Bronchial epithelial cell (primary cell): Measurements from ENCODE around the gene DAAM1. TPM values are rescaled to one million over a fixed set of nuclear protein-coding genes. Genes with fewer than 3 reads are reported as not detected.

ENCODE experiments used
- DNase-seq: peaks from one replicate; pipeline ENCODE4 v3.0.0-alpha.2; 2010; ENCODE audit warnings: low read depth
- FAIRE-seq: peaks from 2 replicates; lab custom pipeline; 2011; peaks lifted over from hg19 to GRCh38; lab: Jason Lieb, UNC
- H3K27me3 ChIP-seq: 2 replicates; pipeline ENCODE4 v1.5.1; 2011; ENCODE audit warnings: low read length; ENCODE audit not compliant: control insufficient read depth, insufficient read depth
- H3K36me3 ChIP-seq: 2 replicates; pipeline ENCODE4 v1.5.1; 2011; ENCODE audit warnings: low read length; ENCODE audit not compliant: control insufficient read depth, insufficient read depth
- H3K4me3 ChIP-seq: 2 replicates; pipeline ENCODE4 v1.5.1; 2011; ENCODE audit warnings: mild to moderate bottlenecking, low read depth, low read length, control low read depth
- CTCF ChIP-seq: IDR thresholded peaks from 2 replicates; pipeline ENCODE4 v1.5.1; 2011; ENCODE audit warnings: mild to moderate bottlenecking, moderate library complexity, low read length, control low read depth, inconsistent platforms; ENCODE audit not compliant: insufficient read depth, severe bottlenecking
- total RNA-seq: library from RNA; depleted of rRNA; stranded (reverse); fragments of >200 nt; gene quantifications from 2 replicates; pipeline ENCODE4 v1.2.1, GENCODE V29; 2014

The DAAM1 gene
- total RNA-seq, 1 donor from 2014 or later = 16.6 TPM

- H3K36me3 ChIP-seq = no peaks in the 10 kb centered on the region
- peak overlapping the region; percentile 80 for H3K4me3 ChIP-seq
- H3K27me3 ChIP-seq = no peaks in the 10 kb centered on the region
- no peak for TF ChIP-seq CTCF
- DNase-seq = no peak
- no peak for FAIRE-seq
Measured at GRCh38 chr14:59187802-59188460, 536 bp upstream of the DAAM1 start.

GRCh38 chr14:59189091-59189785 lies 771 bp downstream of the DAAM1 start:
- no peaks in the 10 kb centered on the region for H3K36me3 ChIP-seq
- no peak for FAIRE-seq
- H3K27me3 ChIP-seq = no peaks in the 10 kb centered on the region
- peak; percentile 17 for DNase-seq
- peak; percentile 3 for TF ChIP-seq CTCF
- peak overlapping the region; percentile 80 for H3K4me3 ChIP-seq

- FAIRE-seq (no peak), DNase-seq (peak; percentile 77)
- Histone ChIP-seq H3K4me3 (peak overlapping the region; percentile 80), H3K36me3 (no peaks in the 10 kb centered on the region), H3K27me3 (no peaks in the 10 kb centered on the region)
- TF ChIP-seq CTCF = no peak
Measured at GRCh38 chr14:59189786-59190368, 1.4 kb downstream of the DAAM1 start.

GRCh38 chr14:59190372-59190771 lies 1.9 kb downstream of the DAAM1 start:
- no peaks in the 10 kb centered on the region for H3K27me3 ChIP-seq
- H3K4me3 ChIP-seq = peak overlapping the region; percentile 80
- DNase-seq (no peak), FAIRE-seq (no peak)
- H3K36me3 ChIP-seq = no peaks in the 10 kb centered on the region
- TF ChIP-seq CTCF = peak; percentile 2

- FAIRE-seq = no peak
Measured at GRCh38 chr14:59195912-59196311, 7.4 kb downstream of the DAAM1 start.

More at GRCh38 chr14:59195912-59196311, 7.4 kb downstream of the DAAM1 start:
- TF ChIP-seq CTCF = no peak
- Histone ChIP-seq H3K27me3 (no peaks in the 10 kb centered on the region), H3K4me3 (no peak overlapping the region), H3K36me3 (no peaks in the 10 kb centered on the region)
- no peak for DNase-seq
